GM12874 (cell line): Measurements from ENCODE around the gene HMGCL.
A peak's percentile ranks its signal among the peaks of the same experiment; 100 is the strongest.

Source experiments
- TF ChIP-seq, protein P1 (sequence below): IDR thresholded peaks from 2 replicates; pipeline ENCODE4 v1.5.1; 2011; ENCODE audit warnings: low read depth, mild to moderate bottlenecking, control low read depth, low read length, moderate library complexity; ENCODE audit not compliant: insufficient read depth

Gene HMGCL

DNA sequence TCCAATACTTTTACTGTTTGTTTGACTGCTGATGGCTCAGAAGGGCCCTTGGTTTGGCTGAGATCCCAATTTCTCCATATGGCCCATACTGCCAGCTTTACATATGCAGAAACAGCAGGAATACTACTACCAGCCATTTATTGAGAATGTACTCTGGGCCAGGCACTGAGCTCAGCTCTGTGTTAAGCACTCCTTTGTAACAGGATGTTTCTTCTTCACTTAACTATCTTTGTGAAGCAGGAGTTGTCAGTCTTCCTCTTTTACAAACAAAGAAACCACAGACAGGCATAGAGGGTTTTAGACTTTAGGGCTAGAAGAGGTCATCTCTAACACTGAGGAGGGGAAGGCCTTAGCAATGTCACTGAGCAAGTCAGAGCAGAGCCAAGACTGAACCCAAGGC lies 8.3 kb downstream of the HMGCL start:
- TF ChIP-seq, protein P1, sequence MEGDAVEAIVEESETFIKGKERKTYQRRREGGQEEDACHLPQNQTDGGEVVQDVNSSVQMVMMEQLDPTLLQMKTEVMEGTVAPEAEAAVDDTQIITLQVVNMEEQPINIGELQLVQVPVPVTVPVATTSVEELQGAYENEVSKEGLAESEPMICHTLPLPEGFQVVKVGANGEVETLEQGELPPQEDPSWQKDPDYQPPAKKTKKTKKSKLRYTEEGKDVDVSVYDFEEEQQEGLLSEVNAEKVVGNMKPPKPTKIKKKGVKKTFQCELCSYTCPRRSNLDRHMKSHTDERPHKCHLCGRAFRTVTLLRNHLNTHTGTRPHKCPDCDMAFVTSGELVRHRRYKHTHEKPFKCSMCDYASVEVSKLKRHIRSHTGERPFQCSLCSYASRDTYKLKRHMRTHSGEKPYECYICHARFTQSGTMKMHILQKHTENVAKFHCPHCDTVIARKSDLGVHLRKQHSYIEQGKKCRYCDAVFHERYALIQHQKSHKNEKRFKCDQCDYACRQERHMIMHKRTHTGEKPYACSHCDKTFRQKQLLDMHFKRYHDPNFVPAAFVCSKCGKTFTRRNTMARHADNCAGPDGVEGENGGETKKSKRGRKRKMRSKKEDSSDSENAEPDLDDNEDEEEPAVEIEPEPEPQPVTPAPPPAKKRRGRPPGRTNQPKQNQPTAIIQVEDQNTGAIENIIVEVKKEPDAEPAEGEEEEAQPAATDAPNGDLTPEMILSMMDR, result no peak

DNA sequence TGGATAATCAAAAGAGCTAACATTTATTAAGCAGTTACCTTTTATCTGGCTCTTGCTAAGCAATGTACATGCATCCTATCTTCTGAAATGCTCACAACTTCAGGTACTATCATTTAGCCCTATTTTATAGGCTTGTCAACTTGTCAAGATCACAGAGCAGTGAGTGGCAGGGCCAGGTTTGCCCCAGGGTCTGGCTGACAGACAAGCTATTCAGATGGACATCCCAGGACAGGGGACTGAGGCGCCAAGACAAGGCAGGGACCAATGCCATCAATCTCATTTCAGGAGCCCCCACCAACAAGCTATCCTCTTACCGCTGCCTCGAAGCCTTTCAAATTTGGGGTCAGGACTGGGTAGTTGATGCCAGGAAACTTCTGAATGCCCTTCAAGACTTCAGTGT lies 8.9 kb downstream of the HMGCL start:
- TF ChIP-seq, protein P1, result no peak

DNA sequence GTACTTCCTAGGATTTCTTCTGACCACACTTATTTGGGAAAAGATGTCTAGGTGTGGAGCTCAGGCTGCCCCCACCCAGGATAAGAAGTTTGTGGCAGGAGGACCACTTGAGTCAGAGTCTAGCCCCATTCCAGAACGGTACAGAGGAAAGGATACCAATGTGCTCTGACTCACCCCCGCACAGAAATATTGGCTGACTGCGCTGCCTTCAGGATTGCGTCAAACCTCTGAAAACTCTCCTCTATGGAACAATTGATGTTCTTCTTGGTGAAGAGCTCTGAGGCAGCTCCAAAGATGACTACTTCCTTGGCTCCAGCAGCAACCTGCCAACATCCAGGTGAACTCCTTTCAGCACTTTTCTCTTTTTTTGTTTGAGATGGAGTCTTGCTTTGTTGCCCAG lies 11.2 kb downstream of the HMGCL start:
- TF ChIP-seq, protein P1, result no peak

DNA sequence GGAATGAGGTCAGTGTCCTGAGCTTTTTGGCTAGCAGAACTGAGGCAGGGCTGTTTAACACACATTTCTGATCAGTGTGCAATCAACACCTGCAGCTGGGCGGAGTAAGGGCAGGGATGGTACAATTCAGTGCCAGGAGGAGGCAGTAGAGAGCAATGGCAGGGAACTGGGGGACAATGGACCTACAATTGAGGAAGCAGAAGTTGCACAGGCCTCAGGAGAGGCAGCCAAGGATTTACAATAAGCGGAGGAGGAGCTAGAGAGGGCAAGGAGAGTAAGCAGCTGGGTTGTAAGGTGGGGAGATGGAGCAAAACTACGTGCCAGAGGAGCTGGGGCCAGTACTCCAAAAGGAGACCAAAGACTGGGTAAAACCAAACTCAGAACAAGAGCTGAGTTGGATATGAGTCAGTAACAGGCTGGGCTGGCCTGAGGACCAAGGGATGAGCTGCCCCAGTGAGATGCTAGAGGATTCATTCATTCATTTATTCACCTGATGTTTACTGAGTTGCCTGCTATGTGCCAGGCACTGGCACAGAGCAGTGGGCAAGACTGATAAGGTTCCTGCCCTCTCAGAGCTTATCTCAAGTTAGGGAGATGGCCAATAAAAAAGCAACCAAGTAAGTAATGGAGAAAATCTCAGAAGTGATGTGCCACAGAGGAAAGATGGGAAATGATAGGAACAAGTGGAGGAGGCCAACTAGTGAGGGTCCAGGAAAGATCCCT lies 14.2 kb downstream of the HMGCL start:
- TF ChIP-seq, protein P1, result peak; percentile 94

DNA sequence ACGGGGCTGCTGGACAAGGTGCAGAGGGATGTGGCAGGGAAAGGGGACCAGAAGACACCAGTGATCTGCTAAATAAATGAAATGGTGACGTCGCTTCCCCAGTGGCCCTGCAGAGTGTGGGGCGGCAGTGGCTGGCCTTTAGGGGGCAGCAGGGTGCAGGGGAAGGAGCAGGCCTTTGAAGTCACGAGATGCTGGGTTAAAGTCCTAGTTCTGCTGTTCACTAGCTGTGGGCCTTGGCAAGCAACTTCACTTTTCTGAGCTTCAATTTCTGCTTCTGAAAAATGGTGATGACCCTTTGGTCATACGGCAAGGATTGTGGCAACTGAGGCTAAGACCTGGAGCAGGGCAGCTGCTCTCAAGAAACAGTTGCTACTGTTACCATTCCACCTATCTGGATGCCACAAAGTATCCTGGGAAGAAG lies 15.5 kb downstream of the HMGCL start:
- TF ChIP-seq, protein P1, result peak; percentile 94

DNA sequence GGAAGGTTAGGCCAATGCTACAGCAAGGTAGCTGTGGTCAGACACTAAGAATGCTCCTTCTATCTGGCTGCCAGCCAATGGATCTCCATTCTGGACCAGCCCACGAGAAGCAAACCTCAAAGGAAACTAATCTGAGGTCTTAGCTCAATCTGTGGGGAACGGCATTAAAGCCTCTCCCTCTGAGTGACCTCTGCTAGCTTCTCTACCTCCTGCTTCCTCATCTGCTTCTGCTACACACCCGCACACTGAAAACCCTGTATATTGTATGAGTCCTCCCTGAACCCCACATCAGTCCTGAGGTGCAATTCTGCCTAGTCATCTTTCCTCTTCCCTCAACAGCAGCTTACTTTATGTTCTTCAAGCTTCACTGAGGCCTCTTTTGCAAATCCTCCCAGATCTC lies 17.8 kb downstream of the HMGCL start:
- TF ChIP-seq, protein P1, result no peak

DNA sequence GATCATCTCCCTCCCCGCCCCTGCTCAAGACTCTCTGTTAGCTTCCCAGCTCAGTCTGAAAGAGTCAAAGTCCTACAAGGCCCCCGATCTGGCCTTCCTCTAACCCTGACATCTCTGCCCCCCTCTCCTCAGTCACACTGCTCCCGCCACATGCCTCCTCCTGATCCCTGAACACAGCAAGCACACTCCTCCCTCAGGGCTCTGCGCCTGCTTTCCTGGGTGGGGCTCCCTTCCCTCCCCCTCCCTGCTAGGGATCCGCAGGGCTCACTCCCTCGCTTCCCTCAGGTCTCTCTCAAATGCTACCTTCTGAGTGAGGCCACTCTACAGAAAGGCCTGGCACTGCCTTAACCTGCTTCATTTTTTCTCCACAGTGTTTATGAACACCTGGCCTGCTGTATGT lies 18.9 kb downstream of the HMGCL start:
- TF ChIP-seq, protein P1, result no peak
